HFF-Myc (cell line): Measurements from ENCODE around the gene NAALADL2.

Experiments
- DNase-seq: peaks from one replicate; pipeline ENCODE4 v3.0.0-alpha.2; 2011; ENCODE audit warnings: low read depth; ENCODE audit errors: extremely low read depth
- H3K4me3 ChIP-seq: replicated peaks from 2 replicates; pipeline ENCODE4 v1.5.1; 2011; ENCODE audit warnings: low read depth, mild to moderate bottlenecking, control low read depth, low read length
- CTCF ChIP-seq: IDR thresholded peaks from 2 replicates; pipeline ENCODE4 v1.5.1; 2012; ENCODE audit warnings: mild to moderate bottlenecking, low read depth, low read length, control low read depth; ENCODE audit errors: missing control alignments

Gene NAALADL2

GRCh38 chr3:174945951-174946350 is 86.8 kb downstream of the NAALADL2 start:
- no peak for DNase-seq
- no peak for TF ChIP-seq CTCF
- no peak overlapping the region for H3K4me3 ChIP-seq

- no peak for TF ChIP-seq CTCF
- H3K4me3 ChIP-seq, result no peak overlapping the region
- DNase-seq, result peak; percentile 47
These were observed 90.4 kb downstream of the NAALADL2 start for GRCh38 chr3:174949523-174949922.

GRCh38 chr3:174951034-174951433 is 91.9 kb downstream of the NAALADL2 start:
- no peak for TF ChIP-seq CTCF
- DNase-seq, result no peak
- H3K4me3 ChIP-seq, result no peak overlapping the region

GRCh38 chr3:174951498-174952005 is 92.4 kb downstream of the NAALADL2 start:
- DNase-seq, result no peak
- no peak overlapping the region for H3K4me3 ChIP-seq
- no peak for TF ChIP-seq CTCF

GRCh38 chr3:174953068-174953467 is 93.9 kb downstream of the NAALADL2 start:
- no peak for DNase-seq
- no peak for TF ChIP-seq CTCF
- no peak overlapping the region for H3K4me3 ChIP-seq

- TF ChIP-seq CTCF, result no peak
- no peak for DNase-seq
- no peak overlapping the region for H3K4me3 ChIP-seq
These were observed 96.4 kb downstream of the NAALADL2 start for GRCh38 chr3:174955513-174956016.

GRCh38 chr3:174957081-174957480 is 97.9 kb downstream of the NAALADL2 start:
- TF ChIP-seq CTCF, result no peak
- no peak overlapping the region for H3K4me3 ChIP-seq
- DNase-seq, result no peak
